Cerebellar cortex (tissue), 1 donor: Measurements from ENCODE around the gene ENTPD8.

Source experiments
- DNase-seq: peaks from one replicate; pipeline ENCODE4 v3.0.0-alpha.2; 2015; ENCODE audit warnings: low spot score

The ENTPD8 gene, protein sequence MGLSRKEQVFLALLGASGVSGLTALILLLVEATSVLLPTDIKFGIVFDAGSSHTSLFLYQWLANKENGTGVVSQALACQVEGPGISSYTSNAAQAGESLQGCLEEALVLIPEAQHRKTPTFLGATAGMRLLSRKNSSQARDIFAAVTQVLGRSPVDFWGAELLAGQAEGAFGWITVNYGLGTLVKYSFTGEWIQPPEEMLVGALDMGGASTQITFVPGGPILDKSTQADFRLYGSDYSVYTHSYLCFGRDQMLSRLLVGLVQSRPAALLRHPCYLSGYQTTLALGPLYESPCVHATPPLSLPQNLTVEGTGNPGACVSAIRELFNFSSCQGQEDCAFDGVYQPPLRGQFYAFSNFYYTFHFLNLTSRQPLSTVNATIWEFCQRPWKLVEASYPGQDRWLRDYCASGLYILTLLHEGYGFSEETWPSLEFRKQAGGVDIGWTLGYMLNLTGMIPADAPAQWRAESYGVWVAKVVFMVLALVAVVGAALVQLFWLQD

GRCh38 chr9:137441289-137441934, at the start of gene ENTPD8:
ENTPD8 (minus strand) TSS chr9:137441357; CDS start chr9:137438285, 3,072 bp downstream.
- peak; percentile 46 for DNase-seq

DNA sequence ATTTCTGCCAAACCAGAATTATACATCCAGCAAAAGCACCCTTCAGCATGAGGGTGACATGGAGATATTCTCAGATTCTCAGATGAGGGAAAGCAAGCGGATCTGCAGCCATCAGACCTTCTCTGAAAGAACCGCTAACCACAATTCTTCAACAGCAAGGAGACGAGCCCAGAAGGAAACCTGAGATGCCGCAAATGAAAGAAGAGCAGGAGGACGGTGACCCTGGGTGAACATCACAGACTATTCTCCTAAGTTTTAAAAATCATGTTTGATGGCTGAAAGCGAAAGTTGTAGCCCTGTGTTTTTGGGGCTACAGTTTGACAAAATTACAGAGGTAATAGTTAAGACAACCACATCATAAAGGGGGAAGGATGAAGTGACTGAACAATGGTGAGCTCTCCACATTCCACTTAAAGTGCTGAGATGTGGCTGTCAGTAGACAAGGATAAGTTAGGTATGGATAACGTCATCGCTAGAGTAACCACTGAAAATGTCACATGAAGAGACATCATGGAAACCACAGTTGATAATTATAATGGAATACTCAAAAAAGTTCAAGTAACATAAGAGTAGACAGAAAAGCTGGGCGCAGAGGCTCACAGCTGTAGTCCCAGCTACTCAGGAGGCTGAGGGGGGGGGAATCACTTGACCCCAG, 49.5 kb upstream of the ENTPD8 start:
- no peak for DNase-seq

DNA sequence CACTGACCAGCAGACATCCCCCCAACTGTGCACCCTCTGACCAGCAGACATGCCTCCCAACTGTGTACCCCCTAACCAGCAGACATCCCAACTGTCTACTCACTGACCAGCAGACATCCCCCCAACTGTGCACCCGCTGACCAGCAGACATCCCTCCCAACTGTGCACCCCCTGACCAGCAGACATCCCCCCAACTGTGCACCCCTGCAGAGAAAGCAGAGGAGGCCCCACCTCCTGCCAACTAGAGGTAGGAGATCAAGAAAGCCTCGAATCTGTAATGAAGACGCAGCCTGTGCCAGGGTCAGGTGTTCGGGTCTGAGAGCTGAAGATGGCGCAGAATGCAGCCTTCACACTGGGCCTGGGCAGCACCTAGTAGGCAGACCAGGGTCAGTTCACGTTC, 47.7 kb upstream of the ENTPD8 start:
- no peak for DNase-seq

DNA sequence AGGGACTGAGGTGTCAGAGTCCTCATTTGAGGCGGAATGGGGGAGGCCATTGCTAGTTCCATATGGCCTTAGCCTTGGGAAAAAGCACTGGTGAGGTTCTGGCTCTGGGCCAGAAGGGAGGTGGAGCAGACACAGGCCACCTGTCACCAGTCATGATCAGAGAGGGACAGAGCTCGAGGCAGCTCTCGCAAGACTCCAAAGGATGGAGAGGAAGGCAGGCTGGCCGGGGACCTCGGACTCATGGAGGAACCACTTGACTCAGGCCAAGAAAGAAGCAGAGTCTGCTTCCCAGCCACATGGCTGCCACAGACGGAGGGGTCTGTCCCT, 47.1 kb upstream of the ENTPD8 start:
- peak; percentile 90 for DNase-seq

DNA sequence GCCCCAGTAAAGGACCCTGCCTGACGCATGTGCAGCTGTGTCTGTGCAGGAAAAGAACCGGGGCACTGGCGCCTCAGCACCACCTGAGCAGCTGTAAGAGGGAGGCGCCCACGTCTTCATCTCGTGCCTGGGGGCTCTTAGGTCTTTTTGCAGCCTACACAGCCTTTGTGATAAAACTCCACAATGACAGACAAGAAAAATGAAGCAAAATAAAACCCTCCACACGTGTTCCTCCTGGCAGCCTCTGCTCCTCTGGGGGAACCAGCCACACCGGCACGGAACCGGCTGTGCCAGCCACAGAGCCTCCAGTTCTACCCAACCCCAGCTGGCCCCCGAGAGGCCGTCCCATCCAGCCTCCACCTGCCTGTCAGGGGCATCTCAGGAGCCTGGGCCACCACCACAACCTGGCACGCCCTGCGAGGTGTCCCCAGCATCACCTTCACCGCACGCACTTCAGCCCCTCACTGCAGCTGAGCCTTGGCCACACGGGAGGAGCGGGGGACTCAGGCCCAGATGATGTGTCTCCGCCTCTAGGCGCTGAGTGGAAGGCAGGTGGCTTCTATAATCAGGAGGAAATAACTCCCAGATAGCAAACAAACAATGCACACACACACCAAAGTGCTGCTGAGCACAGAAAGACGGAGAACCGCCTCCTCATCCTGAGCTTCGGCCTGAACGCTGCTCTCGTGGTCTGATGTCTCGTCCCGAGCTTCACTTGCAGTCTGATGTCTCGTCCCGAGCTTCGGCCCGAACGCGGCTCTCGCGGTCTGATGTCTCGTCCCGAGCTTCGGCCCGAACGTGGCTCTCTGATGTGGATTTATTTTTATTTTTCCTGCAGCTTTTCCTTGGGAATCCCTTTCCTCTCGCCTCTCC, 46.5 kb upstream of the ENTPD8 start:
- DNase-seq = no peak

- DNase-seq = peak; percentile 58
These were observed 45.6 kb upstream of the ENTPD8 start for GRCh38 chr9:137486545-137487453.

DNA sequence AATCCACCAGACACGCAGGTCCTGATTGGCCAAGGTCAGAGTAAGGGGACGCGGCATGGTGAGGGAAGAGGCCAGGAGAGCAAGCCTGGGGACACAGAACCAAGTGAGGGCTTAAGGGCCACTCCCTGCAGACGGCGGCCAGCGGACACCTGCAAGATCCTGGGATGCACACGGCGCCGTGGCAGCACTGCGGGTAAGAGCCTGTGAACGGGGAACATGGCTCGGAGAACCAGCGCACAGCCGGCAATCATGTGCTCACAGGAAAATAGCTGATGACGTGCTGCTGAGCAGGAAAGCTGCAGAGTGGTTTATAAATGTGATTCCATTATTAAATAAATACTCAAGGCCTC, 45.0 kb upstream of the ENTPD8 start:
- DNase-seq = no peak

DNA sequence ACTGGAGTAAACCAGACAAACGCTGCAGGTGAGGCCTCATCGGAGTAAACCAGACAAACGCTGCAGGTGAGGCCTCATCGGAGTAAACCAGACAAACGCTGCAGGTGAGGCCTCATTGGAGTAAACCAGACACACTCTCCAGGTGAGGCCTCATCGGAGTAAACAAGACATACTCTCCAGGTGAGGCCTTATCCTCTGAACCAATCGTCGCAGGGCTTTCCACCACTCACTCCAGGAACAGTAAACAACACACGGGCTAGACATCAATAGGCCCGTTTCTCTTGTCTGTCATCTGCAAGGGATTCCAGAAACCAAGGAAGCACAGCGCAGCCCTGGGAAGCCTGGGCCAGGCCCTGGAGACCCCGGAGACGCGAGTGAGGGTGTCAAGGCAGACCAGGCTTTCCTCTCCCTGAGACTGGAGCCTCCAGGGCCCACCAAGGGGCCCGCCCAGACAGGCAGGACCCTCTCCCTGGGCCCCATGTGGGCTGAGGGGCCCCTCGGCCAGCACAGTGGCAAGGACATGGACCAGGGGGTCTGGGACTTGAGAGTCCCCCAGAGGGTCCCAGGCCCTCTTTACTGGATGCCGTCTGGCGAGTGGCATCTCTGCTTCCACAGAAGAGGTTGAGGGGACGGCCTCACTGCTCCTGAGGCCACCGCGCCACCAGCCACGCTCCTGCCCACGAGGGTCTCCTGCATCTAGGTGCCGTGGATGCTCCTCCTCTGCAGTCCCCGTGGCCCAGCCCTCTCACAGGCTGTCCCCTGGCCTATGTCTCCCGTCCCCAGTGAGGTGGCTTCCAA, 44.4 kb upstream of the ENTPD8 start:
- DNase-seq = no peak

DNA sequence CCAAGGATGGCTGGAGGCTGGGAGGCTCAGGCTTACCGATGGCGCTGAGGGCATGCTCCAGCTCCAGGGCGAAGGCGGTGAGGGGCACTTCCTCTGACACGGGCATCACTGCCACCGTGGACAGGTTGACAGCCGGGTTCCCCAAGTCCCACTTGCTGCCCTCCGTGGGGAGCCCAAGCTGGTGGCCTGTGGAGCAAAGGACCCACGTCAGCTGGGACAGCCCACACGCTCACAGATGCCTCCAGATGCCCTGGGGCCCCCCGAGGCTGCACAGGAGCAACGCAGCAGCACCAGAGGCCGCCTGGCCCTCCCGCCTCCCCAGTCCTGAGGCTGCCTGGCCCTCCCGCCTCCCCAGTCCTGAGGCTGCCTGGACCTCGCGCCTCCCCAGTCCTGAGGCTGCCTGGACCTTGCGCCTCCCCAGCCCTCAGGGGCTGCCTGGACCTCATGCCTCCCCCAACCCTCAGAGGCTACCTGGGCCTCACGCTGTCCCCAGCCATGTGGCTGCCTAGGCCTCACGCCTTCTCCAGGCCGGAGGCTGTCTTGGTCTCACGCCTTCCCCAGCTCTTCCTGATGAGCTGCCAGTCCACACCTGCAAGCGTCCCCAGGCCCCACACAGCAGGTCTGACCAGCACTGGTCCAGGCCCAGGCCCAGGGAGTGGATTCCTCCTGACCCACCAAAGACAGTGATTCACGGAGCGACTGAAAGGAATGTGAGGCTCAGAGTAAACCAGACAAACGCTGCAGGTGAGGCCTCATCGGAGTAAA, 43.6 kb upstream of the ENTPD8 start:
- no peak for DNase-seq

DNA sequence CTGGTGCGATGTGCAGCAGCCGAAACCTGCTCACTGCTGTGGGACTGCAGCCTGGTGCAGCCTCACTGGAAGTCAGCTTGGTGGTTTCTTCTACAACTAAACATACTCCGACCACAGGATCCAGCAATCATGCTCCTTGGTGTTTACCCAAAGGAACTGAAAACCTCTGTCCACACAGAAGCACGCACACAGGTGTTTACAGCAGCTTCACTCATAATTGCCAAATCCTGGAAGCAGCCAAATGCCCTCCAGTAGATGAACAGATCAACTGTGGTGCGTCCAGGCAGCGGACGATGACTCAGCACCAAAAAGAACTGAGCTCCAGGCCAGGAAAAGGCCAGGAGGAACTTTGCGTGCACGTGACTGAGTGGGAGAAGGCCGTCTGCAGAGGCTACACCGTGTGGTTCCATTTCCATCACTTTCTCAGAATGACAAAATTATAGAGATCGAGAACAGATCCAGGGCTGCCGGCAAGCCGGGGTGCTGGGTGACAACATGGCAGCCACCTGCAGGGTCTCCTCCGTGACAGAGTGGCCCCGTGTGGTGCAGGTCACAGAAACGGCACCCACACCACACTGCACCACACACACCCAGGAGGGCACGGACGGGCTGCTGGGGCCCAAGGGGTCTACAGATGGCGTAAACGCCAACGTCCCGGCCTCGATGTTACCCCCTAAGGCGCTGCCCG, 41.1 kb upstream of the ENTPD8 start:
- no peak for DNase-seq

- no peak for DNase-seq
These were observed 39.8 kb upstream of the ENTPD8 start for GRCh38 chr9:137480686-137481683.

GRCh38 chr9:137479892-137480685, 38.9 kb upstream of the ENTPD8 start:
- DNase-seq = peak; percentile 48

- peak; percentile 93 for DNase-seq
These were observed 38.1 kb upstream of the ENTPD8 start for GRCh38 chr9:137478962-137479861.

DNA sequence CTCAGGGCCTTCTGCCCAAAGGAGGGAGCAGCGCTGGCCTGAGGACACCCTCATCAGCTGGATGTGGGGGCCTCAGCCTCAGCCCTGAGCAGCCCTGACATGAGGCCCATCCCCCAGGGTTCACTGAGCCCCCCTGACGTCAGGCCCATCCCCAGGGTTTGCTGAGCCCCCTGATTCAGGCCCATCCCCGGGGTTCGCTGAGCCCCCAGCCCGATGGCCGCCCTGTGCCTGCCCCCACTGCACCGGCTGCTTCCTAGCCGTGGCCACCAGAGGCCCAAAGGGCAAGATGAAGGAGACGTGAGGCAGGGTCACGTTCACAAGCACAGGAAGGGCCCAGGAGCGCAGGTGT, 37.4 kb upstream of the ENTPD8 start:
- no peak for DNase-seq

DNA sequence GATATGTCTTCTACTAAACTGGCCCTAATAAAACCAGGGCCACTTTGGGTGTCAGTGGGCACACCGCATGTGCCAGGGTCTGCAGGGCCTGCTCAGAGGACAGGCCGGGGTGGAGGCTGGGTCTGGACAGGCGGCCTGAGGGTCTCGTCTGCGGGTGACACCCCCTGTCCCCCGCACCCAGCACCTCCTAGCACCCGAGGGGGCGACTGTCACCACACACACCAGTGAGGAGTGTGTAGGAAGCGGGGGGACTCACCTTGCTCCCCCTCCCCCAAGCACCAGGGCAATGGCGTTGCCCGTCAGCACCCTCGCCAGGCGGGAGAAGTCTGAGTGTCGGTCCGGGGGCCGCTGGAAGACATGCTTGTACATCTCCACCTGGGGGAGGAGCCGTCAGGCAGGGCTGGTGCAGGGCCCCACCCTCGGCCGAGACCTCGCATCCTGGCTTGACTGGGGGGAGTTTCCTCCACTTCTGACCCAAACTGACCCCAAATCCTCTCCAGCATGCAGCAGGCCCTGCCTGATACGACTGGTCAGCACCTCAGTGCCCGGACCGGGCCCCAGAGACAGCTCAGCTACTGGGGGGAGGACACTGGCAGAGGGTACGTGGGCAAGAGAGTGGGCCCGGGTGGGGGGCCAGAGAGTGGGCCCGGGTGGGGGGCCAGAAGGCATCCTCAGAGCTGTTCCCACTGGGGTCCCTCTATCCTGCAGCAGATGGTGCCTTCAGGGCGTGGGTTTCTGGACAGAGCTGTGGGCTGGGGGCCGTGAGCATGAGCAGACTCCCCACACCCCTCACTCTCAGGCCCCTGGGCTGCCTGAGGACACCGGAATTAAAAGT, 36.8 kb upstream of the ENTPD8 start:
- no peak for DNase-seq
